Gastrocnemius medialis (tissue), 4 donors: Measurements from ENCODE around the gene MOB1A.

ENCODE experiments used
- CTCF ChIP-seq, 5 experiments: fragments of 450-650 bp in 3 of 5; fragments of 200-600 bp in 2 of 5; sonication (generic) in 2 of 5; IDR thresholded peaks in 4 of 5; conservative IDR thresholded peaks in 1 of 5; 1 replicate in 4 of 5; 2 replicates in 1 of 5; pipeline ENCODE4 v1.5.1; 2016 to 2019; ENCODE audit warnings: antibody characterized with exemption in 5 of 5, mild to moderate bottlenecking in 3 of 5, moderate library complexity in 3 of 5
- POLR2A ChIP-seq, 2 donors: fragments of 450-650 bp; IDR thresholded peaks; one replicate each; pipeline ENCODE4 v1.6.1; 2017; ENCODE audit warnings: antibody characterized with exemption in 2 of 2, mild to moderate bottlenecking in 2 of 2, moderate library complexity in 2 of 2

GRCh38 chr2:74221091-74221490 lies 42.4 kb upstream of the MOB1A start:
- no peak for TF ChIP-seq CTCF (IDR thresholded peaks at IDR 0.05 in 4 of 5, conservative IDR thresholded peaks at IDR 0.05 in 1 of 5)
- TF ChIP-seq POLR2A (IDR thresholded peaks at IDR 0.05) = no peak
